A549 (cell line): ENCODE data around the gene DAB2IP. TPM values are rescaled to one million over a fixed set of nuclear protein-coding genes. Genes with fewer than 3 reads are reported as not detected.

Experiments used
- ATAC-seq, 2 experiments: fragments of 200-7000 bp in 1 of 2; fragments of >200 bp in 1 of 2; cut with Nextera tagmentation in 1 of 2; cut with Tn5 transposase in 1 of 2; 3 replicates each; pipeline versions ENCODE4 v1.8.0 to v1.9.1; 2018 to 2020; ENCODE audit warnings: mild to moderate bottlenecking in 1 of 2, moderate library complexity in 1 of 2
- CTCF ChIA-PET: fragments of 300-600 bp; sonication (Branson Sonifier 250); formaldehyde crosslinking; extraction: SDS; loops from one replicate; lab custom pipeline; 2021; ENCODE audit warnings: antibody characterized with exemption, inconsistent platforms; lab: Yijun Ruan, JAX
- POLR2A ChIA-PET: fragments of 350-600 bp; formaldehyde crosslinking; extraction: SDS; loops from one replicate; lab custom pipeline; 2021; ENCODE audit warnings: antibody characterized with exemption, inconsistent platforms; lab: Yijun Ruan, JAX
- DNase-seq, 2 experiments: peaks; one replicate each; pipeline versions ENCODE4 v3.0.0 to v3.0.0-alpha.2; 2011 to 2016; ENCODE audit warnings: low read depth in 1 of 2, low spot score in 1 of 2
- FAIRE-seq: peaks from 2 replicates; lab custom pipeline; 2011; peaks lifted over from hg19 to GRCh38; lab: Jason Lieb, UNC
- H3K27ac ChIP-seq, 2 experiments: fragments of >200 bp; sonication (Bioruptor Twin); formaldehyde crosslinking; 3 replicates each; pipeline ENCODE4 v1.5.1; 2016 to 2017
- H3K4me1 ChIP-seq: fragments of >200 bp; sonication (Bioruptor Twin); formaldehyde crosslinking; 3 replicates; pipeline ENCODE4 v1.6.1; 2016
- H3K4me2 ChIP-seq: fragments of >200 bp; sonication (Bioruptor Twin); formaldehyde crosslinking; 3 replicates; pipeline ENCODE4 v1.6.1; 2016
- H3K4me3 ChIP-seq: fragments of >200 bp; sonication (Bioruptor Twin); formaldehyde crosslinking; 3 replicates; pipeline ENCODE4 v1.5.1; 2016
- H3K9me3 ChIP-seq: fragments of >200 bp; sonication (Bioruptor Twin); formaldehyde crosslinking; 3 replicates; pipeline ENCODE4 v1.6.1; 2016
- BHLHE40 ChIP-seq: IDR thresholded peaks from 2 replicates; pipeline ENCODE4 v1.6.1; 2012; ENCODE audit warnings: low read depth, low read length, inconsistent platforms
- CBX8 ChIP-seq: fragments of 200-600 bp; sonication (generic); IDR thresholded peaks from 2 replicates; pipeline ENCODE4 v1.6.1; 2016
- CHD2 ChIP-seq: fragments of 150-350 bp; IDR thresholded peaks from 2 replicates; pipeline ENCODE4 v1.6.1; 2014; ENCODE audit warnings: low read length; ENCODE audit not compliant: partially characterized antibody
- CHD4 ChIP-seq: fragments of 200-600 bp; sonication (generic); IDR thresholded peaks from 2 replicates; pipeline ENCODE4 v1.6.1; 2016; ENCODE audit warnings: antibody characterized with exemption, mild to moderate bottlenecking, borderline replicate concordance
- EHF ChIP-seq: fragments of 250-450 bp; sonication (Bioruptor Pico); IDR thresholded peaks from 2 replicates; pipeline ENCODE4 v1.5.0; 2020; ENCODE audit warnings: mild to moderate bottlenecking
- FOSB ChIP-seq: fragments of 250-450 bp; sonication (Bioruptor Pico); IDR thresholded peaks from 2 replicates; pipeline ENCODE4 v1.5.0; 2020; ENCODE audit warnings: mild to moderate bottlenecking, moderate library complexity
- FOSL2 ChIP-seq, 2 experiments: fragments of 450-650 bp in 1 of 2; fragments of >200 bp in 1 of 2; sonication (Bioruptor Twin) in 1 of 2; formaldehyde crosslinking; IDR thresholded peaks; 2 replicates each; pipeline versions ENCODE4 v1.5.0 to v1.6.1; 2016 to 2020; ENCODE audit warnings: mild to moderate bottlenecking in 1 of 2, moderate library complexity in 1 of 2
- FOXS1 ChIP-seq: fragments of 250-450 bp; sonication (Bioruptor Pico); IDR thresholded peaks from 2 replicates; pipeline ENCODE4 v1.5.0; 2020; ENCODE audit warnings: mild to moderate bottlenecking, moderate library complexity
- GATA3 ChIP-seq: IDR thresholded peaks from 2 replicates; pipeline ENCODE4 v1.6.1; 2012; ENCODE audit warnings: borderline replicate concordance
- HES2 ChIP-seq: fragments of >200 bp; sonication (Bioruptor Twin); formaldehyde crosslinking; IDR thresholded peaks from 2 replicates; pipeline ENCODE4 v1.6.1; 2016
- HEYL ChIP-seq: fragments of 250-450 bp; sonication (Bioruptor Pico); IDR thresholded peaks from 2 replicates; pipeline ENCODE4 v1.8.0; 2021; ENCODE audit warnings: mild to moderate bottlenecking, moderate library complexity
- HMGXB4 ChIP-seq: fragments of 250-450 bp; sonication (Bioruptor Pico); IDR thresholded peaks from 2 replicates; pipeline ENCODE4 v1.5.0; 2021; ENCODE audit warnings: mild to moderate bottlenecking, moderate library complexity, borderline replicate concordance
- HOXB13 ChIP-seq: fragments of 250-450 bp; sonication (Bioruptor Pico); IDR thresholded peaks from 2 replicates; pipeline ENCODE4 v1.5.0; 2020; ENCODE audit warnings: low read depth, mild to moderate bottlenecking, moderate library complexity
- HOXB5 ChIP-seq: fragments of 250-450 bp; sonication (Bioruptor Pico); IDR thresholded peaks from 2 replicates; pipeline ENCODE4 v1.5.0; 2020; ENCODE audit warnings: mild to moderate bottlenecking, moderate library complexity
- MAX ChIP-seq: IDR thresholded peaks from 2 replicates; pipeline ENCODE4 v1.6.1; 2012
- NFE2L2 ChIP-seq: fragments of 150-350 bp; conservative IDR thresholded peaks from 2 replicates; pipeline ENCODE4 v1.6.1; 2014; ENCODE audit warnings: low read length
- NPAS2 ChIP-seq: fragments of 250-450 bp; sonication (Bioruptor Pico); IDR thresholded peaks from 2 replicates; pipeline ENCODE4 v1.8.0; 2022; ENCODE audit warnings: mild to moderate bottlenecking, moderate library complexity, borderline replicate concordance
- PHF8 ChIP-seq: fragments of 200-600 bp; sonication (generic); IDR thresholded peaks from 2 replicates; pipeline ENCODE4 v1.6.1; 2016; ENCODE audit warnings: low read depth, mild to moderate bottlenecking, antibody characterized with exemption, moderate library complexity, borderline replicate concordance
- POLR2A ChIP-seq: IDR thresholded peaks from 2 replicates; pipeline ENCODE4 v1.6.1; 2012; ENCODE audit warnings: mild to moderate bottlenecking, low read length
- RAD21 ChIP-seq, 2 experiments: fragments of >200 bp in 1 of 2; sonication (Bioruptor Twin) in 1 of 2; formaldehyde crosslinking in 1 of 2; IDR thresholded peaks in 1 of 2; conservative IDR thresholded peaks in 1 of 2; 2 replicates in 1 of 2; 3 replicates in 1 of 2; pipeline ENCODE4 v1.6.1; 2012 to 2018; ENCODE audit warnings: inconsistent platforms in 1 of 2
- RARB ChIP-seq: fragments of 250-450 bp; sonication (Bioruptor Pico); IDR thresholded peaks from 2 replicates; pipeline ENCODE4 v1.8.0; 2021; ENCODE audit warnings: mild to moderate bottlenecking, moderate library complexity
- RFX5 ChIP-seq: fragments of 450-650 bp; IDR thresholded peaks from 2 replicates; pipeline ENCODE4 v1.7.1; 2014; ENCODE audit warnings: antibody characterized with exemption, mild to moderate bottlenecking, moderate library complexity
- RNF2 ChIP-seq: fragments of 200-600 bp; sonication (generic); IDR thresholded peaks from 2 replicates; pipeline ENCODE4 v1.6.1; 2016; ENCODE audit warnings: low read depth, mild to moderate bottlenecking, antibody characterized with exemption, moderate library complexity, borderline replicate concordance
- TP53 ChIP-seq: fragments of 250-450 bp; sonication (Bioruptor Pico); IDR thresholded peaks from 2 replicates; pipeline ENCODE4 v1.5.0; 2021; ENCODE audit warnings: mild to moderate bottlenecking, moderate library complexity
- USF2 ChIP-seq: fragments of 450-650 bp; IDR thresholded peaks from 2 replicates; pipeline ENCODE4 v1.6.1; 2014; ENCODE audit warnings: antibody characterized with exemption
- ZC3H11A ChIP-seq: fragments of 450-650 bp; IDR thresholded peaks from 2 replicates; pipeline ENCODE4 v1.6.1; 2014; ENCODE audit warnings: antibody characterized with exemption, mild to moderate bottlenecking
- ZFP36 ChIP-seq: fragments of 450-650 bp; IDR thresholded peaks from 2 replicates; pipeline ENCODE4 v1.6.1; 2014; ENCODE audit warnings: borderline replicate concordance; ENCODE audit not compliant: partially characterized antibody
- ZNF302 ChIP-seq: fragments of 250-450 bp; sonication (Bioruptor Pico); IDR thresholded peaks from 2 replicates; pipeline ENCODE4 v1.9.0; 2021; ENCODE audit warnings: inconsistent platforms, mild to moderate bottlenecking, moderate library complexity
- ZSCAN20 ChIP-seq: fragments of 250-450 bp; sonication (Bioruptor Pico); IDR thresholded peaks from 2 replicates; pipeline ENCODE4 v1.8.0; 2022; ENCODE audit warnings: mild to moderate bottlenecking, moderate library complexity
- WGBS: methylation state at CpG from one replicate; pipeline ENCODE4 v1.1.6; 2017; ENCODE audit errors: missing lambda C conversion rate; 5-methylcytosine and 5-hydroxymethylcytosine counted together
- polyA plus RNA-seq, 4 experiments: library from polyadenylated mRNA; depleted of rRNA in 3 of 4; stranded (reverse); fragments of >200 nt; fragmentation: RNase III in 1 of 4; extraction: RNeasy Plus Mini Kit Qiagen cat#74134 plus additional on column Dnase treatment in 1 of 4; gene quantifications; 2 replicates in 3 of 4; 3 replicates in 1 of 4; pipeline ENCODE4 v1.2.3, GENCODE V29; 2011 to 2017

The DAB2IP gene
- polyA plus RNA-seq, 2 of the 4 experiments (the other 2 are of a cell fraction) = 9.7 to 13.9 TPM

- CTCF ChIA-PET = no interaction called here
- POLR2A ChIA-PET = no interaction called here
Measured at GRCh38 chr9:121818016-121818661, 166.7 kb downstream of the DAB2IP start.

GRCh38 chr9:121818841-121819427 lies 167.5 kb downstream of the DAB2IP start:
- no peak overlapping the region for H3K4me2 ChIP-seq
- no peak for TF ChIP-seq RARB (CRISPR knock-in tag)
- TF ChIP-seq ZNF302 (CRISPR knock-in tag) = no peak
- no peak for TF ChIP-seq FOSB
- no peak for TF ChIP-seq FOSL2 (IDR thresholded peaks at IDR 0.05)
- TF ChIP-seq FOSL2 (CRISPR knock-in tag; IDR thresholded peaks at IDR 0.05) = no peak
- TF ChIP-seq HOXB5 (CRISPR knock-in tag) = no peak
- TF ChIP-seq USF2 = no peak
- no peak for TF ChIP-seq RNF2
- TF ChIP-seq BHLHE40 = no peak
- TF ChIP-seq MAX = no peak
- TF ChIP-seq RAD21 (conservative IDR thresholded peaks at IDR 0.05 in 1 of 2, IDR thresholded peaks at IDR 0.05 in 1 of 2) = no peak
- no peak for TF ChIP-seq TP53 (CRISPR knock-in tag)
- TF ChIP-seq HMGXB4 = no peak
- no peak for TF ChIP-seq RFX5
- no peak for TF ChIP-seq CHD2
- no peak for TF ChIP-seq POLR2A
- no peak for TF ChIP-seq HES2
- TF ChIP-seq GATA3 = no peak
- TF ChIP-seq HOXB13 = no peak
- POLR2A ChIA-PET = no interaction called here
- H3K27ac ChIP-seq = no peak overlapping the region
- ATAC-seq (peak in 1 of 2 experiments; percentile 18; a peak in 2 of 6 replicates), DNase-seq (no peak), FAIRE-seq (no peak)
- WGBS = 57% methylated on average over 12 of the region's 12 CpGs
- H3K4me3 ChIP-seq = no peak overlapping the region
- CTCF ChIA-PET = no interaction called here
- no peaks in the 10 kb centered on the region for H3K4me1 ChIP-seq
- H3K9me3 ChIP-seq = no peaks in the 10 kb centered on the region

More at GRCh38 chr9:121818016-121818661, 166.7 kb downstream of the DAB2IP start:
- ATAC-seq (no peak; a peak in 2 of 6 replicates), DNase-seq (no peak), FAIRE-seq (no peak)
- no peak overlapping the region for H3K4me3 ChIP-seq
- TF ChIP-seq NPAS2 (CRISPR knock-in tag) = no peak
- no peak for TF ChIP-seq POLR2A
- no peak for TF ChIP-seq FOXS1 (CRISPR knock-in tag)
- no peak for TF ChIP-seq CBX8
- TF ChIP-seq TP53 (CRISPR knock-in tag) = no peak
- TF ChIP-seq MAX = no peak
- TF ChIP-seq ZFP36 = no peak
- TF ChIP-seq NFE2L2 = no peak
- no peak for TF ChIP-seq ZC3H11A
- no peak for TF ChIP-seq CHD4
- no peak for TF ChIP-seq ZSCAN20 (CRISPR knock-in tag)
- TF ChIP-seq RARB (CRISPR knock-in tag) = no peak
- TF ChIP-seq EHF (CRISPR knock-in tag) = no peak
- TF ChIP-seq HOXB5 (CRISPR knock-in tag) = no peak
- no peak for TF ChIP-seq HEYL (CRISPR knock-in tag)
- no peak for TF ChIP-seq RAD21 (conservative IDR thresholded peaks at IDR 0.05 in 1 of 2, IDR thresholded peaks at IDR 0.05 in 1 of 2)
- no peak for TF ChIP-seq PHF8
- no peak overlapping the region for H3K27ac ChIP-seq
- H3K4me2 ChIP-seq = no peak overlapping the region
- 62% methylated on average over 18 of the region's 19 CpGs for WGBS
- no peaks in the 10 kb centered on the region for H3K4me1 ChIP-seq
- H3K9me3 ChIP-seq = no peaks in the 10 kb centered on the region
